GM23338 (cell line): ENCODE measurements around the gene TMC3. TPM values are rescaled to one million over a fixed set of nuclear protein-coding genes. Genes with fewer than 3 reads are reported as not detected.

Experiments used
- ATAC-seq: fragments of 200-7000 bp; cut with Tn5 transposase; 3 replicates; pipeline ENCODE4 v1.9.1; 2020
- DNase-seq: peaks from one replicate; pipeline ENCODE4 v3.0.0-alpha.2; 2015; ENCODE audit warnings: low spot score
- H2AFZ ChIP-seq: fragments of 200-600 bp; sonication (generic); 2 replicates; pipeline ENCODE4 v1.8.0; 2016; ENCODE audit warnings: antibody characterized with exemption, mild to moderate bottlenecking, moderate library complexity
- H3F3A ChIP-seq: fragments of 200-600 bp; sonication (generic); replicated peaks from 2 replicates; pipeline ENCODE4 v1.8.0; 2017; ENCODE audit warnings: antibody characterized with exemption, mixed run types, low read depth
- H3K27ac ChIP-seq: fragments of 200-600 bp; sonication (generic); 2 replicates; pipeline ENCODE4 v1.6.1; 2016; ENCODE audit warnings: low read depth
- H3K27me3 ChIP-seq: fragments of 200-600 bp; sonication (generic); 2 replicates; pipeline ENCODE4 v1.8.0; 2016; ENCODE audit warnings: mild to moderate bottlenecking, mixed run types, moderate library complexity; ENCODE audit not compliant: insufficient read depth
- H3K36me3 ChIP-seq: fragments of 200-600 bp; sonication (generic); 2 replicates; pipeline ENCODE4 v1.8.0; 2016; ENCODE audit warnings: mild to moderate bottlenecking; ENCODE audit not compliant: insufficient read depth
- H3K4me1 ChIP-seq: fragments of 200-600 bp; sonication (generic); 2 replicates; pipeline ENCODE4 v1.8.0; 2016; ENCODE audit warnings: mild to moderate bottlenecking, moderate library complexity; ENCODE audit not compliant: insufficient read depth
- H3K4me2 ChIP-seq: fragments of 200-600 bp; sonication (generic); 2 replicates; pipeline ENCODE4 v1.7.1; 2017; ENCODE audit warnings: mixed run types
- H3K4me3 ChIP-seq: fragments of 200-600 bp; sonication (generic); 2 replicates; pipeline ENCODE4 v1.6.1; 2016; ENCODE audit warnings: mixed run types
- H3K79me2 ChIP-seq: fragments of 200-600 bp; sonication (generic); replicated peaks from 2 replicates; pipeline ENCODE4 v1.8.0; 2017; ENCODE audit warnings: mild to moderate bottlenecking; ENCODE audit not compliant: insufficient read depth
- H3K9me2 ChIP-seq: fragments of 200-600 bp; sonication (generic); 2 replicates; pipeline ENCODE4 v1.8.0; 2017; ENCODE audit not compliant: insufficient read depth
- H4K20me1 ChIP-seq: fragments of 200-600 bp; sonication (generic); replicated peaks from 2 replicates; pipeline ENCODE4 v1.8.0; 2017; ENCODE audit warnings: mild to moderate bottlenecking; ENCODE audit not compliant: insufficient read depth
- H3K27ac Mint-ChIP-seq: 2 replicates; pipeline ENCODE4 v1.8.0; 2020; ENCODE audit warnings: inconsistent platforms, mild to moderate bottlenecking, moderate library complexity, mixed read lengths
- H3K27me3 Mint-ChIP-seq: 3 replicates; pipeline ENCODE4 v1.8.0; 2022; ENCODE audit warnings: low read depth, mild to moderate bottlenecking, moderate library complexity, mixed read lengths, inconsistent platforms; ENCODE audit not compliant: insufficient read depth, poor library complexity
- H3K36me3 Mint-ChIP-seq: 3 replicates; pipeline ENCODE4 v1.8.0; 2021; ENCODE audit warnings: low read depth, mild to moderate bottlenecking, inconsistent platforms, moderate library complexity, mixed read lengths
- H3K4me1 Mint-ChIP-seq: 3 replicates; pipeline ENCODE4 v1.8.0; 2020; ENCODE audit warnings: mild to moderate bottlenecking, inconsistent platforms, mixed read lengths
- H3K4me3 Mint-ChIP-seq: 3 replicates; pipeline ENCODE4 v1.8.0; 2021; ENCODE audit warnings: moderate library complexity, mild to moderate bottlenecking, inconsistent platforms, mixed read lengths
- H3K9me3 Mint-ChIP-seq: 3 replicates; pipeline ENCODE4 v1.8.0; 2020; ENCODE audit warnings: moderate library complexity, mild to moderate bottlenecking, inconsistent platforms, mixed read lengths
- CREB1 ChIP-seq: fragments of 250-450 bp; sonication (Bioruptor Pico); IDR thresholded peaks from 2 replicates; pipeline ENCODE4 v1.5.0; 2020; ENCODE audit warnings: low read depth, mild to moderate bottlenecking, moderate library complexity
- CTCF ChIP-seq, 2 experiments: fragments of 200-600 bp in 1 of 2; sonication (generic) in 1 of 2; conservative IDR thresholded peaks; 2 replicates each; pipeline versions ENCODE4 v1.5.1 to v1.6.1; 2016 to 2017; ENCODE audit warnings: antibody characterized with exemption in 2 of 2, low read depth in 2 of 2, mild to moderate bottlenecking in 2 of 2, moderate library complexity in 1 of 2
- ETS1 ChIP-seq: IDR thresholded peaks from 2 replicates; pipeline ENCODE4 v1.6.1; 2016; ENCODE audit warnings: antibody characterized with exemption
- EZH2 ChIP-seq: fragments of 200-600 bp; sonication (generic); IDR thresholded peaks from one replicate; pipeline ENCODE4 v1.8.0; 2017; ENCODE audit warnings: antibody characterized with exemption, mild to moderate bottlenecking, low read depth; ENCODE audit not compliant: unreplicated experiment
- EZH2phosphoT487 ChIP-seq: fragments of 200-600 bp; sonication (generic); IDR thresholded peaks from one replicate; pipeline ENCODE4 v1.8.1; 2018; ENCODE audit warnings: antibody characterized with exemption; ENCODE audit not compliant: unreplicated experiment
- JUNB ChIP-seq: IDR thresholded peaks from one replicate; pipeline ENCODE4 v1.6.1; 2016; ENCODE audit warnings: antibody characterized with exemption; ENCODE audit not compliant: unreplicated experiment
- NANOG ChIP-seq: IDR thresholded peaks from 2 replicates; pipeline ENCODE4 v1.6.1; 2016; ENCODE audit warnings: antibody characterized with exemption, borderline replicate concordance
- ZNF462 ChIP-seq: fragments of 250-450 bp; sonication (Bioruptor Pico); IDR thresholded peaks from 2 replicates; pipeline ENCODE4 v1.5.0; 2020; ENCODE audit warnings: mild to moderate bottlenecking, moderate library complexity
- polyA plus RNA-seq: library from polyadenylated mRNA; unstranded; fragments of >200 nt; fragmentation: Nextera tagmentation; extraction: Ambion mirVana; gene quantifications from 2 replicates; pipeline ENCODE4 v1.2.1, GENCODE V29; 2016
- total RNA-seq: library from RNA; depleted of rRNA; stranded (reverse); fragments of >200 nt; shearing (Covaris generic); gene quantifications from 2 replicates; pipeline ENCODE4 v1.2.3, GENCODE V29; 2014

Gene TMC3
- total and polyA plus RNA-seq, 2 experiments from 2014 or later: 0.10 TPM; not detected in 1

- no peak overlapping the region for H3K27ac Mint-ChIP-seq
- peaks cover 3% of the 10 kb centered on the region for H3K27me3 Mint-ChIP-seq
Measured at GRCh38 chr15:81337713-81338157, 36.3 kb downstream of the TMC3 start.

More at GRCh38 chr15:81337713-81338157, 36.3 kb downstream of the TMC3 start:
- Mint-ChIP-seq H3K4me1 (no peaks in the 10 kb centered on the region; the same call in 2 of the 3 replicates), H3K36me3 (no peaks in the 10 kb centered on the region), H3K4me3 (no peak overlapping the region), H3K9me3 (no peaks in the 10 kb centered on the region)
- no peaks in the 10 kb centered on the region; the same call in 1 of the 2 replicates for H4K20me1 ChIP-seq
- no peaks in the 10 kb centered on the region for H3F3A ChIP-seq
- no peak overlapping the region for H3K27ac ChIP-seq
- no peak for DNase-seq
- H3K4me3 ChIP-seq: no peak overlapping the region
- no peaks in the 10 kb centered on the region for H3K4me1 ChIP-seq
- ATAC-seq: no peak
- H3K9me2 ChIP-seq: no peaks in the 10 kb centered on the region
- H3K27me3 ChIP-seq: no peaks in the 10 kb centered on the region
- TF ChIP-seq EZH2phosphoT487 (no peak), NANOG (no peak), EZH2 (no peak), JUNB (no peak), ETS1 (no peak), CTCF (conservative IDR thresholded peaks at IDR 0.05; ENCODE audit: low read depth in 2 of 2) (no peak), CREB1 (no peak), ZNF462 (CRISPR knock-in tag) (no peak)
- no peaks in the 10 kb centered on the region for H3K36me3 ChIP-seq
- no peaks in the 10 kb centered on the region for H3K79me2 ChIP-seq
- no peak overlapping the region for H2AFZ ChIP-seq
- no peak overlapping the region for H3K4me2 ChIP-seq
